IMR-90 (cell line): ENCODE measurements around the gene SBF2. TPM values are rescaled to one million over a fixed set of nuclear protein-coding genes. Genes with fewer than 3 reads are reported as not detected.

Experiments
- ATAC-seq: fragments of 200-7000 bp; cut with Tn5 transposase; 2 replicates; pipeline ENCODE4 v1.9.1; 2020; ENCODE audit warnings: low read depth, mild to moderate bottlenecking, moderate library complexity
- BruUV-seq: library from RNA; stranded (reverse); fragments of 400-500 nt; replicated peaks from 2 replicates; lab custom pipeline; 2021; lab: Mats Ljungman, UMichigan
- CTCF ChIA-PET: fragments of 300-600 bp; formaldehyde crosslinking; extraction: SDS; loops from one replicate; lab custom pipeline; 2021; ENCODE audit warnings: antibody characterized with exemption; lab: Yijun Ruan, JAX
- POLR2A ChIA-PET: fragments of 300-600 bp; sonication (Branson Sonifier 250); formaldehyde crosslinking; loops from one replicate; lab custom pipeline; 2022; ENCODE audit warnings: antibody characterized with exemption; ENCODE audit not compliant: unreplicated experiment; lab: Charles Lee
- DNase-seq: peaks from one replicate; pipeline ENCODE4 v3.0.0; 2013
- H2AFZ ChIP-seq: replicated peaks from 2 replicates; pipeline ENCODE3; 2013; ENCODE audit warnings: low read length, mild to moderate bottlenecking; ENCODE audit not compliant: poor library complexity
- H2AK5ac ChIP-seq: 2 replicates; pipeline ENCODE4 v1.6.1; 2013; ENCODE audit warnings: low read depth, low read length, inconsistent platforms
- H2AK9ac ChIP-seq: replicated peaks from 2 replicates; pipeline ENCODE3; 2013; ENCODE audit warnings: mild to moderate bottlenecking, low read depth, low read length, moderate library complexity; ENCODE audit not compliant: poor library complexity
- H2BK120ac ChIP-seq: 2 replicates; pipeline ENCODE4 v1.6.1; 2013; ENCODE audit warnings: low read depth, low read length, inconsistent platforms
- H2BK15ac ChIP-seq: 3 replicates; pipeline ENCODE4 v1.6.1; 2013; ENCODE audit warnings: low read depth, low read length, inconsistent platforms
- H2BK20ac ChIP-seq: 2 replicates; pipeline ENCODE4 v1.6.1; 2013; ENCODE audit warnings: low read depth, mild to moderate bottlenecking, inconsistent platforms, low read length, moderate library complexity
- H2BK5ac ChIP-seq: 2 replicates; pipeline ENCODE4 v1.6.1; 2013; ENCODE audit warnings: mild to moderate bottlenecking, low read depth, low read length, inconsistent platforms; ENCODE audit not compliant: poor library complexity, severe bottlenecking
- H3K14ac ChIP-seq: replicated peaks from 2 replicates; pipeline ENCODE4 v1.6.1; 2013; ENCODE audit warnings: low read depth, low read length, inconsistent platforms
- H3K18ac ChIP-seq: 2 replicates; pipeline ENCODE4 v1.6.1; 2013; ENCODE audit warnings: low read depth, low read length, control low read depth
- H3K23ac ChIP-seq: 2 replicates; pipeline ENCODE4 v1.6.1; 2013; ENCODE audit warnings: low read depth, low read length, inconsistent platforms
- H3K27ac ChIP-seq: 2 replicates; pipeline ENCODE4 v1.5.1; 2013; ENCODE audit warnings: mild to moderate bottlenecking, control low read depth, low read length; ENCODE audit not compliant: insufficient read depth
- H3K27me3 ChIP-seq: 2 replicates; pipeline ENCODE4 v1.6.1; 2013; ENCODE audit warnings: low read length; ENCODE audit not compliant: control insufficient read depth, insufficient read depth
- H3K36me3 ChIP-seq: 2 replicates; pipeline ENCODE4 v1.6.1; 2013; ENCODE audit warnings: low read length, mixed read lengths; ENCODE audit not compliant: control insufficient read depth, insufficient read depth
- H3K4ac ChIP-seq: 2 replicates; pipeline ENCODE4 v1.6.1; 2013; ENCODE audit warnings: low read depth, low read length, inconsistent platforms
- H3K4me1 ChIP-seq: 2 replicates; pipeline ENCODE4 v1.6.1; 2013; ENCODE audit warnings: low read length, mixed read lengths; ENCODE audit not compliant: control insufficient read depth, insufficient read depth
- H3K4me2 ChIP-seq: 2 replicates; pipeline ENCODE4 v1.6.1; 2013; ENCODE audit warnings: low read depth, mild to moderate bottlenecking, control low read depth, low read length, moderate library complexity
- H3K4me3 ChIP-seq: 2 replicates; pipeline ENCODE4 v1.5.1; 2013; ENCODE audit warnings: low read depth, mild to moderate bottlenecking, control low read depth, low read length, moderate library complexity; ENCODE audit not compliant: insufficient read depth
- H3K56ac ChIP-seq: 2 replicates; pipeline ENCODE4 v1.6.1; 2013; ENCODE audit warnings: low read length, inconsistent platforms; ENCODE audit not compliant: insufficient read depth; ENCODE audit errors: extremely low read depth
- H3K79me1 ChIP-seq, 2 experiments: 2 replicates each; pipeline ENCODE4 v1.6.1; 2013; ENCODE audit warnings: low read length in 2 of 2, inconsistent platforms in 1 of 2, low read depth in 1 of 2
- H3K9ac ChIP-seq: 2 replicates; pipeline ENCODE4 v1.6.1; 2013; ENCODE audit warnings: low read depth, low read length, control low read depth
- H3K9me1 ChIP-seq: 2 replicates; pipeline ENCODE4 v1.6.1; 2013; ENCODE audit warnings: low read length, inconsistent platforms; ENCODE audit not compliant: insufficient read depth
- H3K9me3 ChIP-seq: 2 replicates; pipeline ENCODE4 v1.6.1; 2013; ENCODE audit warnings: low read length; ENCODE audit not compliant: control insufficient read depth, insufficient read depth
- H4K20me1 ChIP-seq: 2 replicates; pipeline ENCODE4 v1.6.1; 2013; ENCODE audit warnings: low read length, inconsistent platforms; ENCODE audit not compliant: insufficient read depth
- H4K5ac ChIP-seq: 2 replicates; pipeline ENCODE4 v1.6.1; 2013; ENCODE audit warnings: mild to moderate bottlenecking, low read depth, low read length, control low read depth
- H4K8ac ChIP-seq, 2 experiments: 2 replicates each; pipeline ENCODE4 v1.6.1; 2013; ENCODE audit warnings: low read depth in 2 of 2, low read length in 2 of 2, control low read depth in 1 of 2, inconsistent platforms in 1 of 2
- H4K91ac ChIP-seq: 2 replicates; pipeline ENCODE4 v1.6.1; 2013; ENCODE audit warnings: low read depth, low read length, inconsistent platforms; ENCODE audit not compliant: insufficient read depth
- BHLHE40 ChIP-seq: fragments of 150-350 bp; IDR thresholded peaks from 2 replicates; pipeline ENCODE4 v1.6.1; 2016; ENCODE audit warnings: mild to moderate bottlenecking, low read depth, low read length
- CEBPB ChIP-seq: IDR thresholded peaks from 2 replicates; pipeline ENCODE4 v1.6.1; 2012; ENCODE audit warnings: low read depth, low read length, improper control_type of control experiment
- CHD1 ChIP-seq: IDR thresholded peaks from 2 replicates; pipeline ENCODE4 v1.6.1; 2012; ENCODE audit warnings: low read depth, low read length, improper control_type of control experiment
- ELK1 ChIP-seq: fragments of 150-350 bp; IDR thresholded peaks from 2 replicates; pipeline ENCODE4 v1.6.1; 2016; ENCODE audit warnings: low read depth, mild to moderate bottlenecking, low read length, moderate library complexity, borderline replicate concordance
- FOS ChIP-seq: fragments of 150-350 bp; IDR thresholded peaks from 2 replicates; pipeline ENCODE4 v1.6.1; 2016; ENCODE audit warnings: low read depth, low read length
- MXI1 ChIP-seq: IDR thresholded peaks from 2 replicates; pipeline ENCODE4 v1.6.1; 2012; ENCODE audit warnings: low read depth, mild to moderate bottlenecking, low read length, moderate library complexity, borderline replicate concordance
- NFE2L2 ChIP-seq: fragments of 150-350 bp; IDR thresholded peaks from 2 replicates; pipeline ENCODE4 v1.6.1; 2016; ENCODE audit warnings: low read depth, mild to moderate bottlenecking, low read length
- POLR2A ChIP-seq: IDR thresholded peaks from 2 replicates; pipeline ENCODE4 v1.6.1; 2012; ENCODE audit warnings: mild to moderate bottlenecking, low read depth, low read length
- RAD21 ChIP-seq: IDR thresholded peaks from 2 replicates; pipeline ENCODE4 v1.6.1; 2012; ENCODE audit warnings: low read length, improper control_type of control experiment
- RCOR1 ChIP-seq: IDR thresholded peaks from 2 replicates; pipeline ENCODE4 v1.6.1; 2012; ENCODE audit warnings: mild to moderate bottlenecking, low read length, improper control_type of control experiment; ENCODE audit not compliant: insufficient replicate concordance
- SMC3 ChIP-seq: fragments of 150-350 bp; IDR thresholded peaks from 2 replicates; pipeline ENCODE4 v1.6.1; 2016; ENCODE audit warnings: low read depth, mild to moderate bottlenecking, antibody characterized with exemption, low read length, moderate library complexity
- USF2 ChIP-seq: fragments of 150-350 bp; IDR thresholded peaks from 2 replicates; pipeline ENCODE4 v1.6.1; 2017; ENCODE audit warnings: mild to moderate bottlenecking, antibody characterized with exemption, low read length, low read depth
- WGBS, 2 experiments: methylation state at CpG; one replicate each; pipeline versions ENCODE4 v1.1.5 to v1.1.7; 2013; ENCODE audit warnings: missing lambda C conversion rate in 2 of 2; ENCODE audit not compliant: insufficient read length in 1 of 2; ENCODE audit errors: extremely low coverage in 2 of 2; 5-methylcytosine and 5-hydroxymethylcytosine counted together
- dilution Hi-C: fragments of 300-500 bp; cut with HindIII; formaldehyde crosslinking; loops from one replicate; pipeline ENCODE4 v1.14.3; 2018; ENCODE audit warnings: low sequenced_read_pairs; ENCODE audit not compliant: unreplicated experiment
- in situ Hi-C: fragments of 300-500 bp; cut with MboI; formaldehyde crosslinking; loops from 3 replicates; pipeline ENCODE4 v1.14.3; 2019; ENCODE audit warnings: low sequenced_read_pairs, inconsistent platforms, mixed read lengths
- intact Hi-C: fragments of 100-400 bp; cut with micrococcal nuclease; formaldehyde crosslinking; loops from 2 replicates; pipeline ENCODE4 v1.10.0; 2022
- polyA plus RNA-seq, 3 experiments: library from polyadenylated mRNA; depleted of rRNA; stranded (reverse); fragments of >200 nt; gene quantifications; 2 replicates each; pipeline ENCODE4 v1.2.3, GENCODE V29; 2012; ENCODE audit warnings: low replicate concordance in 1 of 3
- total RNA-seq: library from RNA; depleted of rRNA; stranded (reverse); fragments of >200 nt; gene quantifications from 2 replicates; pipeline ENCODE4 v1.2.3, GENCODE V29; 2012

SBF2 gene
- total and polyA plus RNA-seq, 2 of the 4 experiments (the other 2 are of a cell fraction), result 23.8 to 51.8 TPM

DNA sequence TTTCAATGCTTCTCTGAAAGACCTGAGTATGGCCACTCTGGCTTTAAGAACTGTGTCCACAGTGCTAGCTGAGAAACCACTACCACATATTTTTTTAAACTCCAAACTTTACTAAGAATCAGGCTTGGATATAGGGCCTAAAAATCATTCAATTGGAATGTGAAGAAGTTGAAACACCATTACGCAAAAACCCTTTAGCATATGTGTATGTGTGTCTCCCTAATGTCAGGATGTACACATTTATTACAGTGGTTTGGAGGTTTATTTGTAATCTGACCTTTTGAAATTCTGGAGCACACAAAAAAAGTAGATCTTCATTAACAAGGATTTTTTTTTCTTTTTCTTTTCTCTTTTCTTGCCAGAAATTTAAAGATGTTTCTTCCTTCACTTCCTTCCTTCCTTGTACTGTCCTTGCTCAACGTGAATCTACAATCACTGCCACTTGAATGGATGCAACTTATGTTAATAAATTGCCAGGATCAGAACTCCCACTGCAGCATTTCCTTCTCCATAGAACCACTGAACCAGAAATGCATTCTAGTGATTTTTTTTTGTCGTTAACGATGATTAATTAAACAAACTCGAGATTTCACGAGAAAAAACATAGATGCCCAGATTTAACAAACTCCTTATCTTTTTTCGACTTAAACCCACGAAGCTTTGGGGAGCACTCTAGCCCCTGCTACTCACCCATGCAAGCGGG lies 7.8 kb upstream of the SBF2 start:
- no peaks in the 10 kb centered on the region for H3K9me1 ChIP-seq
- TF ChIP-seq POLR2A (no peak), CHD1 (no peak), USF2 (no peak), RAD21 (0 out of 2 replicates have a peak, but pooled peaks have one; percentile 3), ELK1 (no peak), RCOR1 (no peak), CEBPB (peak; percentile 90), FOS (0 out of 2 replicates have a peak, but pooled peaks have one; percentile 8), SMC3 (no peak), BHLHE40 (no peak), MXI1 (no peak), NFE2L2 (no peak)
- peak overlapping the region; percentile 100 for H3K4ac ChIP-seq
- no peaks in the 10 kb centered on the region for H3K9me3 ChIP-seq
- peak overlapping the region; percentile 70 to 98 for H4K8ac ChIP-seq
- BruUV-seq, result no TSS peak
- peaks cover 21% of the 10 kb centered on the region for H3K36me3 ChIP-seq
- H2AK5ac ChIP-seq, result peak overlapping the region; percentile 93; the same call in 1 of the 2 replicates
- H4K91ac ChIP-seq, result peak overlapping the region; percentile 100
- H3K18ac ChIP-seq, result peak overlapping the region; percentile 95
- H2AFZ ChIP-seq, result no peak overlapping the region
- in situ Hi-C loops, result loop anchor here (5.0 to 25.0 kb wide), 3 partner anchors 95 to 690 kb away; no protein-coding TSS in a partner anchor
- H4K5ac ChIP-seq, result peak overlapping the region; percentile 96
- H3K9ac ChIP-seq, result peak overlapping the region; percentile 99
- H2BK20ac ChIP-seq, result peak overlapping the region; percentile 98
- H3K79me1 ChIP-seq, result peaks cover 7 to 51% of the 10 kb centered on the region in 2 experiments
- dilution Hi-C loops, result no loop called here
- H2BK5ac ChIP-seq, result peak overlapping the region; percentile 99
- H3K4me1 ChIP-seq, result peaks cover 9% of the 10 kb centered on the region
- H4K20me1 ChIP-seq, result peaks cover 19% of the 10 kb centered on the region
- no peak overlapping the region for H2AK9ac ChIP-seq
- peak overlapping the region; percentile 97 for H3K4me2 ChIP-seq
- H3K14ac ChIP-seq, result peak overlapping the region; percentile 100
- peak overlapping the region; percentile 64 for H3K4me3 ChIP-seq
- intact Hi-C loops, result loop anchor here (5.0 to 10.0 kb wide), 3 partner anchors 187 to 690 kb away; no protein-coding TSS in a partner anchor
- peak overlapping the region; percentile 98 for H2BK120ac ChIP-seq
- H2BK15ac ChIP-seq, result peak overlapping the region; percentile 95; the same call in 2 of the 3 replicates
- peak overlapping the region; percentile 100 for H3K23ac ChIP-seq
- H3K27ac ChIP-seq, result peak overlapping the region; percentile 100
- ATAC-seq (peak; percentile 1), DNase-seq (peak; percentile 94)
- CTCF ChIA-PET, result interaction anchor here (1.0 to 1.1 kb wide), 3 partner anchors 85 to 120 kb away, joined by 3 to 5 read pairs (median 4); no protein-coding TSS in a partner anchor
- 0% methylated on average over 4 of the region's 9 CpGs; no CpG with 5 or more reads in 1 of the 2 experiments for WGBS, 2 experiments
- no peaks in the 10 kb centered on the region for H3K27me3 ChIP-seq
- H3K56ac ChIP-seq, result peak overlapping the region; percentile 99
- POLR2A ChIA-PET, result interaction anchor here (0.6 to 2.4 kb wide), 5 partner anchors 89 to 542 kb away, joined by 3 to 11 read pairs (median 6); no protein-coding TSS in a partner anchor
